Stimulated activated CD4-positive, alpha-beta T cell treated with anti-CD3 and anti-CD28 coated beads, Interleukin-4, amount 100 ng/mL, for 1 hour (primary cell): ENCODE measurements around the gene TSHB.

Source experiments
- DNase-seq: peaks from one replicate; pipeline ENCODE4 v3.0.0-alpha.2; 2020

The TSHB gene

DNA sequence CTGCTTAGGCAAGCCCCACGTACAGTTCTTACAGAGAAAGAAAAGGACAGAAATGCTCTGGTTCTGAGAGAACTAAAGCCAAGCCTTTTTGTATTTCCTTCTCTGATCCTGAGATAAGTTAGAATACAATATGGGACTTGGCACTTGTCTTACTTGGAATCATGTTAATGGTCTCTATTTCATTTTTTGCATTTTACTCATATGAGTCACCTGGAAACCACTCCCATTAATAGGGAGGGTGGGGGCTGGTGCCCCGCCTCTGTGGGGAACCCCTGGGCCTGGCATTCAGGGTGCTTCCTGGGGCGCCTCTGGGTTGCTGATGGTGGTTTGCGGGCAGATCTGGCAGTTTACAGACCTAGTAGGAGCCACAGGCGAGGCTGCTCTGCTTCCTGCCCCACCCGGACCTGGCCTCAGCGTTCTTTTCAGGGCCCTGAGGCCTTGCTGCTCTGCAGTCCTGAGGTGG, 32.9 kb downstream of the TSHB start:
- peak; percentile 78 for DNase-seq

DNA sequence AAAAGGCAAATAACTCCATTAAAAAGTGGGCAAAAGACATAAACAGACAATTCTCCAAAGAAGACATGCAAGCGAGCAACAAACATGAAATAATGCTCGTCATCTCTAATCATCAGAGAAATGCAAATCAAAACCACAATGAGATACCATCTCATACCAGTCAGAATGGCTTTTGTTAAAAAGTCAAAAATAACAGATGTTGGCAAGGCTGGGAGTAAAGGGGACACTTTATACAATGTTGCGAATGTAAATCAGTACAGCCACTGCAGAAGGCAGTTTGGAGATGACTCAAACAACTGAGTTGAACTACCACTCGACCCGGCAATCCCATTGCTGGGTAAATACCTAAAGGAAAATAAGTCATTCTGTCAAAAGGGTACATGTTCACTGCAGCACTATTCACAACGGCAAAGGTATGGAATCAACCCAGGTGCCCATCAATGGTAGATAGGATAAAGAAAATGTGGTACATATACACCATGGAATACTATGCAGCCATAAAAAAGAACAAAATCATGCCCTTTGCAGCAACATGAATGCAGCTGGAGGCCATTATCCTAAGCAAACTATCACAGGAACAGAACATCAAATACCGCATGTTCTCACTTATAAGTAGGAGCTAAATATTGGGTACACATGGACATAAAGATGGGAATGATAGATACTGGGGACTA, 33.7 kb downstream of the TSHB start:
- no peak for DNase-seq

DNA sequence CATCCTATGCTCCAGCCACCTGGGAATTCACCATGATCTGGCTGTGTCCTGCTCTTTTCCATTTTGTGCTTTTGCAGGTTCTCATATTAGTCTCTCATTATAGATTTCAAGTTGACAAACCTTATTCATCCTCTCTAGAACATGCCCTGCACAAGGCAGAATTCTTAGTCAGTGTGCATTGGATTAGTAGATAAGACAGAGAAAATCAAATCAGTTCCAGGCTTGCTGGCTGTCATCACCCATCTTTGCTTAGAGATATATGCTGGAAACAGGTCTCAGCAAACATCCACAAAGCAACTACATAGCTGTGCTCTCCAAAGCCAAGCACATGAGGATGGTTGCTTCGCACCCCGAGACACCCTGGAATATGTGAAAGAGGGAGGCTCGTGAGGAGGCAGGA, 34.8 kb downstream of the TSHB start:
- no peak for DNase-seq

DNA sequence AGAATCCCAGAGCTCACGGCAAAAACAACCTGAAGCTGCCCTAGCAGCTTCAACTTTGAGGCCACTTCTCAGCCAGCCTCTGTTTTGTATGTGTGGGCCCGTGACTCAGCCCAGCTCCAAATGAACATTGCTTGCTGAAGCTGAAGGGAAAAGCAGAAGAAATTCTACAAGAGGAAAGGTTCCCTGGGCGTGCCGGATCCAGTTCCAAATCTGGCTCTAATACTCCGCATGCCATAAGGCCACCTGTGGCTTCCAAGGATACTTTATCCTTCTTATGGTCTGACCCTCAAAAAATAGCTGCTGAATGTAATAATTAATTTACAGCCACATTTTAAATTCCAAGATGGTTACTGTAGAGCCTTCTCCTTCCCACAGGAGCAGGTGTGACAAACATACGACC, 35.4 kb downstream of the TSHB start:
- no peak for DNase-seq

DNA sequence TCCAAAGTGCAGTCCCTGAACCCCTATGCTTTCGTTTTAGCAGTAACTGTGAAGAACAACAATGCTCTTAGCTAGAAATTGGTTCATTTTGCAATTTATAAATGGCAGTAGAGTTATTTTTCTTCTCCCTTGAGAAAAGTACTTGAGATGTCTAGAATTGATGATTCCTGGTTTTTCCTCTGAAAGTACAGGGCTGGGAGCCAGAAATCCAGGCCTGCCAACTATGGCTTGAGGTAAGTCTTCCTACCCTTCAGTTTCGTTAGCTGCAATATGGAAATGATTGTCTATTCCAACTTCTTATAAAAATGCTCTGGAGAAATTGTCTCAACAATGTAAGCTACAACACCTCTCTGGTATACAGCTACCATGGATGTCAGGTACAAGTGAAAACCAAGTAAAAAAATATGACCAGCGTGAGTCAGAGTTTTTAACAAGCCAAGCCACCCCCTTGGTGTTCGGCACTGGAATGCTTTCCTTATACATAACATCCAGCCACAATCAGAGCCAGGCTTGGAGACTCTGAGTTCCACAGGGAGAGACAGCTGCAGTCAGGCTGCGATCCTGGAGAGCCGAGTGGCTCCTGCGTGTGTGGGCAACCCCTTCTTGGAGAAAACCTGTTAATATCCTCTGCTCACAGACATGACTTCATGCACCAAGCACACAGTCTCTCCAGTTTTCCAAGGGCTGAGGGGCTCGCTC, 37.7 kb downstream of the TSHB start:
- DNase-seq: no peak

DNA sequence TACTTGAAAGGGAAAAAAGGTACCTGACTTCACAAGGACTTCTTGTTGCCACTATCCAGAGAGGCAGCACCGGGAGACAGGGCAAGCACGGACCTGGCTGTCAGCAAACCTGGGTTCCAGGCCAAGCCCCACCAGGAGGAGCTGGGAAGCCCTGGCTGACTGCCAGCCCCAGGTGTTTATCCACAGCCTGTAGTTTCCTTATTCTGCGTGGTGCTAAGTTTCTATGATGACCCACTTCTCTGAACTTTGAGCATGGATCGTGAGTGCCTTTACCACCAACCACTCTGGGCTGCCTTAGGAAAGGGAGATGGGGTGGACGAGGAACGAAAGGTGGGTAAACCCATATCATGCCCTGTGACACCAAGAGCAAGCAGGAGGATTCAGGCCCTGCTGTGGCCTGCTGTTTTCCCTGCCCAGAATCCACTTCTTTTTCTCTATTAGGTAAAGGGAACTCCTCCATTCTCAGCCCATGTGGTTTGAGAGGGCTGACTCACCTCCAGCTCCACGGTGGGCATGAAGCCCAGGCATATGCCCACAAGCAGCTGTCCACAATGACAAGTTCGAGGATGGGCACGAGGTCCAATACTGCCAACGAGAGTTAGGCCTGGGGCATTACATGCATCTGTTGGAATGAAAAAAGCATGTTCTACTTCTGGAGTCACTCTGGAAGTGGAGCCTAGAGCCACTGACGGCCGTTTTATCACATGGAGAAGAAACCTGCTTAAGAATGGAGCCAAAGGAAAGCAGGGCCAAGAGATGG, 39.4 kb downstream of the TSHB start:
- no peak for DNase-seq

DNA sequence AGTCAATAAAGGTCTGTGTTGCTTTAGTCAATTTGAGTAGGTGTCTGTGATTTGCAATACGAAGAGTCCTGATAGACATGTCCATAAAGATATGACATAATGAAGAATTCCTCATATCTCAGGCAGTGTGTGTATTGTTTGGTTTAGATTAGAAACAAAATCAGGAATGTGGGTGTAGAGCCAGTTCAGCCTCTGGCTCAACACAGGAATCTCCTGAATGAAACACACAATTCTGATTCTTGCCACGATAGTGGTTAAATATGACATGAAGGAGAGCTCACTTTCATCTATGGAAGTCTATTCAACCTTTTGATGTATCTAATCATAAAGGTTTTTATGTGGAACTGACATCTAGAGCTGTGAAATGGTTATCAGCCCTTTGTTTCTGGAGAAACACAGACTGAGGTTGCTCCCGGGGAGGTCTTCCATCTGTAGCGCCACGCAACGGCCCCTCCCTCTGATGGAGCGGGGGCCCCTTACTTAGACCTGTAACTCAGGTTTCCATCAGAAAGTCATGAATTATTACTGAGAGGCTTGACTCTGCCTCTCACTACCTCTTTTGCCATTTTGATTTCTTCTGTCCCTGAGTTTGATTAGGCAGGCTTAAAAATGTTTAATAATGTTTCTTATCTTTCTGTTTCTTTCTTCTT, 40.2 kb downstream of the TSHB start:
- no peak for DNase-seq

DNA sequence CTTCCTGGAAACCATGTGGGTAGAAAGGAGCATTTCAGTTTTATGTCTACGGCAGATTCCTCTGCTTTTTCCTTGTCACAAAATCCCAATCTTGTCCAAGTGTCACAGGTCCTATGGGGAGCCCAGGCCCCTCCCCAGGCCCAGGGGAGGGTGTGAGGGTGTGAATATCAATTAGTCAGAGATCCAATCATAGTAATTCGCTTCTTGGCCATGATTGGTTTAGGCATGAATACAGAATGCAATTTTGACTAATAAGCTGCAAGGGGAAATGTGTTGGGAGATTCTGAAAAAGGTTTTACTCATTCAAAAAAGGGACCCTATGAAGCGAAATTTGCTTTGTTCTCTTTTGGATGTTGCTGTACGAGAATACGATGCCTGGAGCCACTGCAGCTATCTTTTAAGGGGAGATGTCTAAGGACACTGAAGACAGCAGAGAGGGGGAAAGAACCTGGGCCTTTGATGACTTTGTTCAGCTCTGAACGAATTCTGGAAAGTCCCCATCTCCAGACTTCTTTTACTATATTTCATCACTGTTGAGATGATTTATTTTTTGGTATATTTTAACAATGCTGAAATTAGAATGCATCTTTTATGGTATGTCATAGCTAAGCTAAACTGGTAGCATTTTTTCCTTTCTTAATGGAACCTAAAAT, 41.5 kb downstream of the TSHB start:
- DNase-seq: no peak

DNA sequence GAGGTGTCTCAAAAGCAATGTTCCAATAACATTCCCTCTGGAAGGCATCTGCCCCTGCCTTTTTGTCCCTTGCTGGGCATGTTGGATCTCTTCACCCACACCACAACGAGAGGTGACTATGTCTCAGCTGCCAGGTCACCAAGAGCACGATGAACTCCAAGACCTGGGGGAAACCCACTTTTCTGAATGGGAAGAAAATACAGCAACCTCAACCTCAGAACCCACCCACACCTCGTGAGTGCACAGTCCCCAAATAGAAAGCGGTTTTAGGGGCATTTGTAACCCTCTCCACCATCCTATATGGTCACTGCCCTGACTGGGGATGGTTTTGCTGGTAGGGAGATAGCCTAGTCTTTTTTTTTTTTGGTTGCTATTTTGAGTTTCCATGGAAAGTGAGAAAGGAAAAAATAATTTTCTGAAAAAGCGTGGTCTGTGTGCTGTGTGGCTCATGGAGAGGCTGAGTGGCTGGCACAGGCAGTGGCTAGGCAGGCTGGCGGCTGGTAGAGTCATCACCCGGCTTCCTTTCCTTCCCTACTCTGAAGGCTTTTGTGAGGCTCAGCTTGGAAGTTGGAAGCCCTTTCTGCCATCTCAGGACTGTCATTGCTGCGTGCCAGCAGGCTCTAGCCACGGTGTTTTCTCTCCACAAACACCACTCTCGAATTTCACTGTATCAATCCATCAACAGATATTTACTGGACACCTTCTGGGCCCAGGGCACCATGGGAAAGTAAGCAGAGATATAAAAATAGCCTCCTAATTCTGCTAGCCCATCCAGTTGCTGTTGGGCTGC, 43.9 kb downstream of the TSHB start:
- no peak for DNase-seq

DNA sequence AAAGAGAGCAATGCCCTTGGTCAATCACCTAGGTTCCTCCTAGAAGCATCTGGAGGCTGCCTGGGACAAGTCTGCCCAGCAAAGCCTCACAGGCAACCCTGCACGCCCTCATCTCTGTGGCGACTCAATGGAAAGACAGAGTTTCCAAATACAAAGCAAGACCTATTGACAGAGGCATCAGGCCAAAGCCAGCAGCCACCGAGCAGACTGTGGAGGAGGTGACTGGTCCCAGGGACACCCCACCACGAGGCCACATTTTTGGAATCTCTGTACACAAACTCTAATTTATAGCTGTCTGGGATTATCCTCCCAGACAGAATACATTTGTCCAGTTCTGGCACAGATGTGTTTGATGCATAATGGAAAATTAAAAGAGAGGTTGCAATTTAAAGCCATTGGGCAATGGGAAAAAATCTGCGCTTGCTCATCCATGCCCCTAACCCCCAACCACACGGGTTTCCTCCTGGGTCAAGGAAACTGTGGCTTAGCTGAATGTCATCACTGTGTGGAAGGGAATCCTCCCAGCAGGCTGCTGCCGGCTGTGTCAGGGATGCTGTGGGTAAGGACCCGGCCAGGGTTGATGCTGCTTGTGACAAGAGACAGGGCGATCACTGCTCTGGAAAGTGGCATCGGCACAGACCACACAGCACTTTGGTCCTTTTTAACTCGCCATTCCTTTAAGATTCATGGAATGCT, 45.4 kb downstream of the TSHB start:
- no peak for DNase-seq

DNA sequence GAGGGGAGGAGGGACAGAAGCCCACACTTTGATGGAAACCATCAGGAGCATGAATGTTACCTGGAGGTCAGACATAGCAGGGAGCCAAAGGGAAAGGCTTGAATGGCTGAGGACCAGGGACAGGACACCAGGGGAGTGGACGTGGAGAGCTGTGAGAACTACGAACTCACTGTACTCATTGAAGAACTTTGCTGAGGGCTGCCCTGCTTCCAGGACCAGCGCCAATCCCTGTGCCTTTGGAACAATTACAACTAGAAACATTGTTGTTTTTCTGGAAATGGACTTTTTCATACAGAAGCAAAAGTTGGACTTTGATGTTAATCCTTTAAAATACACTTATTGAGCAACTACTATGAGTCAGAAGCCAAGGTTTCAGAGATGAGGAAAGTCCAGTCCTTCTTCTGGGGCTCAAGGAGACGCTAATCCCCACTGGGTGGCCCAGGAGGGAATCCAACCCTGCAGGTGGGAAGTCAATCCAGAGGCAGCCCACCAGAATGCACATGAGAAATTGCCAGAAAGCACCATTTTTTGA, 46.8 kb downstream of the TSHB start:
- no peak for DNase-seq

DNA sequence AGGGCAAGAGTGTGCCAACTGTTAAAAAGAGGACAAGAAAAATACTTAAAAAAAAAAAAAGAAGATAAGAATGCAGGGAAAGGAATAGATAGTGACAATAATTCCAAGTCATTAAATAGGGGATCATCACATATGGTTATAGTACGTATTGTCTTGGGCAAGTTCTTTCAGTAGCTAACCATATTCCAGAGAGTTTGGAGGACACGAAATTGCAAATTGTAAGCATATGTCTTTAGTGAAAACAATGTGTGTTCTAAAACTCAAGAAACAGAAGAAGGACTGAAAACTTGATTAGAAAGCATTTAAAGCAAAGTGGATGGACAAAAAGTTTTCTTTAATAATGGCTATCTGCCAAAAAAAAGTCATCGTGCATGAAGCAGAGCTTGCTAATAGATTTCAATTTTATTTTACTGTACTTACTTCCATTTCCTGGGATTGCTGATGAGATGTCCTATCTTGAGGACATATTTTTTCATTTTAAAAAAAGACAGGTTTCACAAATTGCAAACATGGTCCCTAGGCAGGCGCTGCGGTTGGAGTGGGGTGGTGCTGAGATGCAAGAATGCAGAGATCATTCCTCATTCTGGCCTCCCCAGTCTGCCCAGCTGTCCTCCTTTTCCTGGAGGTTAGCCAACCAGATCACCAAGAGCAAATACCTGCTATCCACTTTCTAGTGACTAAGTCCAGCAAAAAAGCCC, 47.8 kb downstream of the TSHB start:
- DNase-seq: no peak

DNA sequence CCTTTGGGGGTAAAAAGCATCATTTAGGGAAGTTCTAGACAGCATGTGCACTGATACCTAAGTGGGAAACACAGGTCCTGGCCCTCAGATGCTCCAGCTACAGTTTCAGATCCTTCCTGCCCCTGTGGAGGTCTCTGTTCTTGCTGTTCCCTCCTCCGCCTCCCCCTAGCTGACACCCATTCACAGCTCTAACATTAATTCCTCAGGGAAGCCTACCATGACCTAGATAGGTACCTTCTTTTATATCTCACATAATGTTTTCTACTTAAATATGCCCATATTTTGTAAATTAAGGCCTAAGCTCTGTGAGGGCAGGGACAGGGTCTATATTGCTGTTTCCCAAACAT, 48.3 kb downstream of the TSHB start:
- no peak for DNase-seq

DNA sequence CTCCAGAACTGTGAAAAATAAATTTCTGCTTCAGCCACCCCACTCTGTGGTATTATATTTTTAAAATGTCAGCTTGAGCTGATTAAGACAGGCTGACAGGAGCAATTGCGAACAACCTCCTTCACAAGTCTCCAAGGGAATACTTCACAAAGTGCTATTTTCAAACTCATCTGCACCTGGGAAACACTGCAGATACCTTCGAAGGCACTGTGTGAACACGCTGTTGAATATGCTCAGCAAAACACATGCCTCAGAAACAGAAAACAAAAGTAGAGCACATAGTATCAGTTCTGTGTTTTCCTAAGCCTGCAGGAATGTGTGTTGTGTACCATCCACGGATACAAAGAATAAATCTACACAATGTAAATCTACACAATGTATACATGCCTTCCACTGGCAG, 49.1 kb downstream of the TSHB start:
- DNase-seq: no peak

DNA sequence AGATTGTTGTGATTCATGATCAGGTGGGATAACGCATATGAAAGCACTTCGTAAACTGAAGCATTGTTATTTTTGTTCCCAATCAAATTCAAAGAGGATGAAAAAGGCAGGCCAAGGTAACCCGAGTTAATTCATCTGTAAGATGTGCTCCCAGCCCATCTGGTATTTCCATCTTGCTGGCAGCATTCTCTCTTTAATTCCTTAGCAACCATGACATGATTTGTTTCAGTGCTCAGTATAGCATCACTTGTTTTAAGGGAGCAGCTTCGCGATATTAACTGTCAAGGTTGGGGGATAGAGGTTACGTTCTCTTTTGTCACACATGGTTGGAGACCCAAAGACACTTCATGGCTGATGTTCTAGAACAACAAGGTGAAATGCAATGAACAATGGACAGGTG, 53.3 kb downstream of the TSHB start:
- DNase-seq: no peak
